DOHH2 (cell line): ENCODE data around the gene TEX26.

Experiments used
- H3F3A ChIP-seq: fragments of 200-600 bp; sonication (generic), shearing (Covaris generic); 2 replicates; pipeline ENCODE4 v1.6.0; 2016; ENCODE audit warnings: antibody characterized with exemption, mild to moderate bottlenecking; ENCODE audit not compliant: control insufficient read depth, insufficient read depth
- H3K27ac ChIP-seq: fragments of 200-600 bp; sonication (generic); 2 replicates; pipeline ENCODE4 v1.5.1; 2014; ENCODE audit warnings: low read depth, mild to moderate bottlenecking, low read length, moderate library complexity
- H3K27me3 ChIP-seq: fragments of 200-600 bp; sonication (generic); 2 replicates; pipeline ENCODE4 v1.6.1; 2014; ENCODE audit warnings: mild to moderate bottlenecking, low read length, mixed read lengths; ENCODE audit not compliant: control insufficient read depth
- H3K36me3 ChIP-seq: fragments of 200-600 bp; sonication (generic); 2 replicates; pipeline ENCODE4 v1.6.1; 2014; ENCODE audit warnings: mild to moderate bottlenecking, low read length, moderate library complexity, mixed read lengths; ENCODE audit not compliant: control insufficient read depth
- H3K4me1 ChIP-seq: fragments of 200-600 bp; sonication (generic); 2 replicates; pipeline ENCODE4 v1.6.1; 2014; ENCODE audit warnings: mild to moderate bottlenecking, low read length, mixed read lengths; ENCODE audit not compliant: control insufficient read depth
- H3K4me2 ChIP-seq: fragments of 200-600 bp; sonication (generic); 2 replicates; pipeline ENCODE4 v1.6.0; 2014; ENCODE audit warnings: mild to moderate bottlenecking, low read length, moderate library complexity
- H3K4me3 ChIP-seq: fragments of 200-600 bp; sonication (generic); 2 replicates; pipeline ENCODE4 v1.5.1; 2014; ENCODE audit warnings: mild to moderate bottlenecking, low read length, mixed read lengths
- H3K79me2 ChIP-seq: fragments of 200-600 bp; sonication (generic); 2 replicates; pipeline ENCODE4 v1.6.1; 2014; ENCODE audit warnings: mild to moderate bottlenecking, low read length, mixed read lengths; ENCODE audit not compliant: control insufficient read depth
- H3K9me2 ChIP-seq: fragments of 200-600 bp; sonication (generic); replicated peaks from 2 replicates; pipeline ENCODE4 v1.6.1; 2014; ENCODE audit warnings: mild to moderate bottlenecking, low read length, mixed read lengths; ENCODE audit not compliant: control insufficient read depth
- H3K9me3 ChIP-seq: fragments of 200-600 bp; sonication (generic); 2 replicates; pipeline ENCODE4 v1.6.1; 2014; ENCODE audit warnings: antibody characterized with exemption, low read length, mixed read lengths; ENCODE audit not compliant: control insufficient read depth, insufficient read depth
- H4K20me1 ChIP-seq: fragments of 200-600 bp; sonication (generic); 2 replicates; pipeline ENCODE4 v1.6.0; 2014; ENCODE audit warnings: low read depth, mild to moderate bottlenecking, antibody characterized with exemption, low read length, moderate library complexity; ENCODE audit not compliant: control insufficient read depth, insufficient read depth
- CTCF ChIP-seq: fragments of 200-600 bp; sonication (generic); IDR thresholded peaks from one replicate; pipeline ENCODE4 v1.5.1; 2014; ENCODE audit warnings: antibody characterized with exemption, mild to moderate bottlenecking, low read depth, low read length; ENCODE audit not compliant: poor library complexity, severe bottlenecking
- EZH2phosphoT487 ChIP-seq: fragments of 200-600 bp; sonication (generic); IDR thresholded peaks from 2 replicates; pipeline ENCODE4 v1.6.1; 2017; ENCODE audit warnings: borderline replicate concordance, mild to moderate bottlenecking, antibody characterized with exemption, low read length, moderate library complexity, mixed read lengths

The TEX26 gene

GRCh38 chr13:30985637-30986205 is 53.3 kb downstream of the TEX26 start:
- no peaks in the 10 kb centered on the region for H3F3A ChIP-seq
- H3K9me3 ChIP-seq: no peaks in the 10 kb centered on the region
- no peak overlapping the region for H3K4me2 ChIP-seq
- H4K20me1 ChIP-seq: no peaks in the 10 kb centered on the region
- no peaks in the 10 kb centered on the region for H3K9me2 ChIP-seq
- H3K27ac ChIP-seq: no peak overlapping the region
- H3K79me2 ChIP-seq: no peaks in the 10 kb centered on the region
- H3K36me3 ChIP-seq: no peaks in the 10 kb centered on the region
- TF ChIP-seq EZH2phosphoT487: no peak
- no peak for TF ChIP-seq CTCF
- no peak overlapping the region for H3K4me3 ChIP-seq
- H3K4me1 ChIP-seq: no peaks in the 10 kb centered on the region
- peaks cover 24% of the 10 kb centered on the region for H3K27me3 ChIP-seq

DNA sequence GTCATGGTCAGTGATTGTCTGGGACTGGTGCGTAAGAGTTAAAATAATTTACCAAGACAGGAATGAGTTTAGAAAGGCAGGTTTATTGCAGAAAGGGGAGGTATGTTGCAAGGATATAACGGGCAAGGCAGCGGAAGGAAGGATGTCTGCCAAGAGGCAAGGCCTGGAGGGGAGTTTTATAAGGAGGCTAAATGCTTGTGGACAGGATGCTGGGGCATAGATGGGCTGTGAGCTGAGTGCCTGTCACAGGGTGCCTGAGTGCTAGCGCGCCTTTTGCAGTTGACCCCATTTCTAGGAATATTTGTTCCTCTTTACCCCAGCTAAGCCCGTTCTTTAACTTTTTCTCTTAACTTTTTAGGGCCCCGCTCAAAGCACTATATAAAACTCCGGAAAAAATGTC is 58.7 kb downstream of the TEX26 start:
- H3K27ac ChIP-seq: no peak overlapping the region
- no peaks in the 10 kb centered on the region for H3K9me2 ChIP-seq
- H3K4me2 ChIP-seq: no peak overlapping the region
- H3K9me3 ChIP-seq: no peaks in the 10 kb centered on the region
- H3K36me3 ChIP-seq: no peaks in the 10 kb centered on the region
- no peaks in the 10 kb centered on the region for H3K79me2 ChIP-seq
- no peaks in the 10 kb centered on the region for H3F3A ChIP-seq
- H3K27me3 ChIP-seq: no peaks in the 10 kb centered on the region
- H3K4me1 ChIP-seq: no peaks in the 10 kb centered on the region
- TF ChIP-seq EZH2phosphoT487 (no peak), CTCF (no peak)
- no peak overlapping the region for H3K4me3 ChIP-seq
- H4K20me1 ChIP-seq: no peaks in the 10 kb centered on the region

- Histone ChIP-seq H3K4me2 (no peak overlapping the region), H3K36me3 (no peaks in the 10 kb centered on the region), H3K9me2 (no peaks in the 10 kb centered on the region), H3K9me3 (no peaks in the 10 kb centered on the region), H3F3A (no peaks in the 10 kb centered on the region), H4K20me1 (no peaks in the 10 kb centered on the region), H3K4me1 (no peaks in the 10 kb centered on the region), H3K79me2 (no peaks in the 10 kb centered on the region), H3K27ac (no peak overlapping the region), H3K4me3 (no peak overlapping the region), H3K27me3 (no peaks in the 10 kb centered on the region)
- TF ChIP-seq EZH2phosphoT487: no peak
Observed at GRCh38 chr13:30991922-30992321, 59.5 kb downstream of the TEX26 start.

- no peak overlapping the region for H3K4me2 ChIP-seq
- no peak overlapping the region for H3K4me3 ChIP-seq
Observed at GRCh38 chr13:30995331-30995730, 62.9 kb downstream of the TEX26 start.

More at GRCh38 chr13:30995331-30995730, 62.9 kb downstream of the TEX26 start:
- Histone ChIP-seq H3K27me3 (peaks cover 5% of the 10 kb centered on the region; the same call in 1 of the 2 replicates), H3K4me1 (no peaks in the 10 kb centered on the region), H3K9me3 (no peaks in the 10 kb centered on the region), H4K20me1 (no peaks in the 10 kb centered on the region), H3K9me2 (no peaks in the 10 kb centered on the region), H3F3A (no peaks in the 10 kb centered on the region), H3K79me2 (no peaks in the 10 kb centered on the region), H3K27ac (no peak overlapping the region), H3K36me3 (no peaks in the 10 kb centered on the region)
- TF ChIP-seq CTCF: no peak
- TF ChIP-seq EZH2phosphoT487: no peak
